A673 (cell line): ENCODE measurements around the gene OXSR1. TPM values are rescaled to one million over a fixed set of nuclear protein-coding genes. Genes with fewer than 3 reads are reported as not detected.

Source experiments
- BruUV-seq: library from RNA; stranded (reverse); fragments of 400-500 nt; replicated peaks from 2 replicates; lab custom pipeline; 2021; lab: Mats Ljungman, UMichigan
- CTCF ChIA-PET: fragments of 300-600 bp; sonication (Branson Sonifier 250); formaldehyde crosslinking; loops from one replicate; lab custom pipeline; 2022; ENCODE audit warnings: antibody characterized with exemption; lab: Charles Lee
- POLR2A ChIA-PET: fragments of 300-600 bp; sonication (Branson Sonifier 250); formaldehyde crosslinking; loops from one replicate; lab custom pipeline; 2022; ENCODE audit warnings: antibody characterized with exemption; ENCODE audit not compliant: low non-redundant PET; lab: Charles Lee
- DNase-seq: peaks from one replicate; pipeline ENCODE4 v3.0.0-alpha.2; 2015; ENCODE audit warnings: low spot score
- H3K27ac ChIP-seq: fragments of 200-600 bp; sonication (generic); 2 replicates; pipeline ENCODE4 v1.5.1; 2016; ENCODE audit warnings: mixed run types, low read depth, mild to moderate bottlenecking, mixed read lengths, antibody characterized with exemption, low read length; ENCODE audit not compliant: poor library complexity, severe bottlenecking
- H3K27me3 ChIP-seq: fragments of 200-600 bp; sonication (generic); replicated peaks from 2 replicates; pipeline ENCODE4 v1.6.1; 2017; ENCODE audit warnings: mixed run types, low read depth, mild to moderate bottlenecking, mixed read lengths, antibody characterized with exemption, low read length; ENCODE audit not compliant: insufficient read depth, poor library complexity
- H3K36me3 ChIP-seq: fragments of 200-600 bp; sonication (generic); 2 replicates; pipeline ENCODE4 v1.6.1; 2016; ENCODE audit warnings: mixed run types, mild to moderate bottlenecking, mixed read lengths, antibody characterized with exemption, low read length; ENCODE audit not compliant: insufficient read depth, poor library complexity, severe bottlenecking
- H3K4me1 ChIP-seq: fragments of 200-600 bp; sonication (generic); 2 replicates; pipeline ENCODE4 v1.6.1; 2017; ENCODE audit warnings: mixed run types, mild to moderate bottlenecking, mixed read lengths, antibody characterized with exemption, low read length; ENCODE audit not compliant: insufficient read depth, poor library complexity, severe bottlenecking
- H3K4me3 ChIP-seq: fragments of 200-600 bp; sonication (generic); 2 replicates; pipeline ENCODE4 v1.5.1; 2016; ENCODE audit warnings: low read depth, mixed run types, mild to moderate bottlenecking, mixed read lengths, low read length; ENCODE audit not compliant: poor library complexity, severe bottlenecking
- H3K9me3 ChIP-seq: fragments of 200-600 bp; sonication (generic); 2 replicates; pipeline ENCODE4 v1.6.1; 2016; ENCODE audit warnings: mixed run types, low read depth, mild to moderate bottlenecking, mixed read lengths, antibody characterized with exemption, low read length; ENCODE audit not compliant: poor library complexity, severe bottlenecking
- EZH2 ChIP-seq: fragments of 200-600 bp; sonication (generic); IDR thresholded peaks from 2 replicates; pipeline ENCODE4 v1.6.1; 2017; ENCODE audit warnings: borderline replicate concordance, low read depth, mild to moderate bottlenecking, mixed read lengths, antibody characterized with exemption, low read length; ENCODE audit not compliant: poor library complexity, severe bottlenecking
- intact Hi-C: fragments of 100-400 bp; cut with micrococcal nuclease; formaldehyde crosslinking; loops from one replicate; pipeline ENCODE4 v1.10.0; 2022; ENCODE audit not compliant: unreplicated experiment
- total RNA-seq: library from RNA; stranded (reverse); gene quantifications from 2 replicates; pipeline ENCODE4 v1.2.3, GENCODE V29; 2021
- TF ChIP-seq, protein P1 (sequence below): fragments of 300-800, 200-600 bp; sonication (generic); conservative IDR thresholded peaks from 2 replicates; pipeline ENCODE4 v1.5.1; 2017; ENCODE audit warnings: low read depth, mild to moderate bottlenecking, antibody characterized with exemption, low read length, moderate library complexity, mixed read lengths

The OXSR1 gene
- total RNA-seq, 1 experiment from 2014 or later, result 30.9 TPM

DNA sequence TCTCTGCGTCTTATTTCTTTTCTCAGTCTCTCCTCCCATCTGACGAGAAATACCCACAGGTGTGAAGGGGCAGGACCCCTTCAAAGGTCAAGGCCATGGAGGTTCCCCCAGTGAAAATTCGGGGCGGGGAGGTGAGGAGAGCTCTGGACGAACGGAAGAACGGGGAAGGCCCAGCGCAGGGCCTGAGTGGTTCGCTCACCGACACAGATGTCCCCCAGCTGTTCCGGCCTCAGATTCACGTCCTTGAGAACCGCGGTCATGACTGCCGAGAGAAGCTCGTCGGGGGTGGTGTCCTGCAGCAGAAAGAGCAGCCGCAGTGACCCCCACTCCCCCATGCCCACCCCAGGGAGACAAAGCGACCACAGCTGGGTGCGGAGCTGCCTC lies 29.0 kb upstream of the OXSR1 start:
- peak overlapping the region; percentile 81 for H3K4me3 ChIP-seq
- intact Hi-C loops, result loop anchor here (10.0 kb wide), 1 partner anchor 208 kb away; the partner anchor contains the start of gene XYLB
- no peaks in the 10 kb centered on the region for H3K9me3 ChIP-seq
- H3K27ac ChIP-seq, result peak overlapping the region; percentile 71
- H3K4me1 ChIP-seq, result peaks cover 4% of the 10 kb centered on the region
- BruUV-seq, result no TSS peak
- H3K27me3 ChIP-seq, result no peaks in the 10 kb centered on the region
- peaks cover 3% of the 10 kb centered on the region for H3K36me3 ChIP-seq
- TF ChIP-seq, protein P1, sequence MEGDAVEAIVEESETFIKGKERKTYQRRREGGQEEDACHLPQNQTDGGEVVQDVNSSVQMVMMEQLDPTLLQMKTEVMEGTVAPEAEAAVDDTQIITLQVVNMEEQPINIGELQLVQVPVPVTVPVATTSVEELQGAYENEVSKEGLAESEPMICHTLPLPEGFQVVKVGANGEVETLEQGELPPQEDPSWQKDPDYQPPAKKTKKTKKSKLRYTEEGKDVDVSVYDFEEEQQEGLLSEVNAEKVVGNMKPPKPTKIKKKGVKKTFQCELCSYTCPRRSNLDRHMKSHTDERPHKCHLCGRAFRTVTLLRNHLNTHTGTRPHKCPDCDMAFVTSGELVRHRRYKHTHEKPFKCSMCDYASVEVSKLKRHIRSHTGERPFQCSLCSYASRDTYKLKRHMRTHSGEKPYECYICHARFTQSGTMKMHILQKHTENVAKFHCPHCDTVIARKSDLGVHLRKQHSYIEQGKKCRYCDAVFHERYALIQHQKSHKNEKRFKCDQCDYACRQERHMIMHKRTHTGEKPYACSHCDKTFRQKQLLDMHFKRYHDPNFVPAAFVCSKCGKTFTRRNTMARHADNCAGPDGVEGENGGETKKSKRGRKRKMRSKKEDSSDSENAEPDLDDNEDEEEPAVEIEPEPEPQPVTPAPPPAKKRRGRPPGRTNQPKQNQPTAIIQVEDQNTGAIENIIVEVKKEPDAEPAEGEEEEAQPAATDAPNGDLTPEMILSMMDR, result no peak
- POLR2A ChIA-PET, result no interaction called here
- no peak for DNase-seq
- CTCF ChIA-PET, result interaction anchor here (1.5 kb wide), 1 partner anchor 210 kb away, joined by 3 read pairs; the partner anchor contains the start of gene XYLB

DNA sequence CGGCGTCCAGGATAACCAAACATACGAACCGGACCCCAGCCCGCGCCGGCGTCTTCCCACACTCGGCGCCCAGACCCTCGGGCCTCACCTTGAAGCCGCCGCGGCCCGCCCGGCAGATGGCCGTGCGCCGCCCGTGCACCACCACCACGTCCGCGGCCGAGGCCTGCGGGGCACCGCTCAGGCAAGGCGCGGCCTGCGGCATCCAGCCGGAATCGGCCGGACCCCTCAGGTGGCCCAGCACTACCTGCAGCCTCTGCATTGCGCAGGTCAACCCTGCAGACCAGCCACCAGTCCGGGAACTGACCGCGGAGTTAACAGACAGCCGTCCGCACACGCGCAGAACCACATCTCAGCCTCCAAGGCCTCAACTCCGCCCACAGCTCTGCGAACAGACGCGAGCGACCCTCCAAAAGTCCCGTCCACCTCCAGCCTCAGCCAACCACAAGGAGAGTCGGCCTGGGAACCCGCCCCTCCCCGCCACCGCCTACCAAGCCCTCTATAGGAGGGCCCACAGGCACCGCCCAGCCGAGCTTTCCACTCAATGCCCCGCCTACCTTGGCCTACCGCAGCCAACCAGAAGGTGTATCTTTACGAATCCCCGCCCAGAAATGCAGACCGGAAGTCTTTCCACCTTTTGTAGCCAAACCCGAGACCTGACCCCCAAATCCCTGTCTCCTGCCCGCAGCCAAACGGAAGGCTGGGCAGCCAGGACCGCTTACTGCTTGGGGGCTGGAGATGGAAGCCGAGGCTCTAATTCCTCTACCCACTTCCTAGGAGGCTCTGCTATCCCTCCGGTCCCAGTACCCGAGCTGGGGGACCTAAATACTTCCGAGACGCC lies 28.3 kb upstream of the OXSR1 start, which contains the start of gene ACAA1:
TSS of gene ACAA1 (minus strand) at position 351 of the 838 bp plus-strand sequence. CDS start at position 259, 92 bp downstream.
- intact Hi-C loops, result loop anchor here (10.0 kb wide), 1 partner anchor 208 kb away; the partner anchor contains the start of gene XYLB
- POLR2A ChIA-PET, result no interaction called here
- BruUV-seq, result no TSS peak
- CTCF ChIA-PET, result interaction anchor here (1.5 kb wide), 1 partner anchor 210 kb away, joined by 3 read pairs; the partner anchor contains the start of gene XYLB
- H3K4me3 ChIP-seq, result peak within 1 kb of the TSS; percentile 81
- H3K9me3 ChIP-seq, result no peaks in the 10 kb centered on the region
- H3K36me3 ChIP-seq, result peaks cover 3% of the 10 kb centered on the region
- peaks cover 4% of the 10 kb centered on the region for H3K4me1 ChIP-seq
- no peaks in the 10 kb centered on the region for H3K27me3 ChIP-seq
- H3K27ac ChIP-seq, result peak within 1 kb of the TSS; percentile 71
- TF ChIP-seq, protein P1, result no peak
- no peak for TF ChIP-seq EZH2
- DNase-seq, result peak; percentile 96

DNA sequence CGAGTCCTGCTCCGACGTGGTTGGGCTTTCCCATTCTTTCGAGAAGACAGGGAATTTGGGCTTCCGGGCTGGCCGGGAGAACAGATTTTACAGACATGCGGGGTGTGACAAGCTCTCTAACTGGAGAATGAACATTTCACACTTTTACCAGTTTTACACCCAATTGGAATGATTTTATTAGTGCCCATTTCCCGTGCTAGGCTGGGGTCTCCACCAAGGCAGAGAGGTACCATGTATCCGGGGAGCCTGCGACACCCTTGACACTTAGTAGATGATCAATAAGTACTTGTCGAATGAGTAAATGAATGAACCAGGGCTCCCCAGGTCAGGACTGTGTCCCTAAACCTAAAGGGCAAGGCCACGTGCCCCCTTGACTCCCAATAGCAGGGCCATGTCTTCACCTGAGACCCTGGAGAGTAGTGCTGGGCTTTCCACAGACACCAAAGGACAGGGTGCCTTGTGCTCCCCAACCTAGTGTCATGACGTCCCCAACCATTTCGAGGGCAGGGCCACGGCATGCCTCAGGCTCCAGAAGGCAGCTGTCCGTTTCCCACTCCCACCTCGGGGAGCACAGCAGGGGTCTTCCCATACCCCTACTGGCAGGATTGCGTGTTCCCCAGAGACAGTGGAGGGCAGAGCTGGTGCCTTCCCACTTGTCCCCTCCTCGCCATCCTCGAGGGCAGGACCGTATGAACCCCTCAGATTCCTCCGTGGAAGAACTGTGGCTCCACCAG lies 27.6 kb upstream of the OXSR1 start:
- Histone ChIP-seq H3K4me3 (peak overlapping the region; percentile 81), H3K4me1 (peaks cover 4% of the 10 kb centered on the region), H3K36me3 (peaks cover 3% of the 10 kb centered on the region), H3K27me3 (no peaks in the 10 kb centered on the region), H3K9me3 (no peaks in the 10 kb centered on the region), H3K27ac (peak overlapping the region; percentile 66)
- no TSS peak for BruUV-seq
- TF ChIP-seq EZH2, result no peak
- TF ChIP-seq, protein P1, result no peak
- ChIA-PET CTCF (interaction anchor here (1.5 kb wide), 1 partner anchor 209 kb away, joined by 3 read pairs; the partner anchor contains the start of gene XYLB), POLR2A (no interaction called here)
- DNase-seq, result peak; percentile 22
- intact Hi-C loops, result loop anchor here (10.0 kb wide), 1 partner anchor 207 kb away; the partner anchor contains the start of gene XYLB
